Measurements from ENCODE around the gene APP.

The APP gene

GRCh38 chr21:25955646-25956045, 214.9 kb downstream of the APP start:
- H3K27ac ChIP-seq = no peak overlapping the region
- TF ChIP-seq ZFX (IDR thresholded peaks at IDR 0.05; ENCODE audit: borderline replicate concordance) (no peak), CTCF (IDR thresholded peaks at IDR 0.05) (no peak)

GRCh38 chr21:25953659-25954058, 216.9 kb downstream of the APP start:
- TF ChIP-seq ZFX (IDR thresholded peaks at IDR 0.05; ENCODE audit: borderline replicate concordance) (no peak), CTCF (IDR thresholded peaks at IDR 0.05) (no peak)
- no peak overlapping the region for H3K27ac ChIP-seq

GRCh38 chr21:25953196-25953595, 217.4 kb downstream of the APP start:
- no peak for TF ChIP-seq CTCF (IDR thresholded peaks at IDR 0.05)
- TF ChIP-seq ZFX (IDR thresholded peaks at IDR 0.05; ENCODE audit: borderline replicate concordance) = no peak
- no peak overlapping the region for H3K27ac ChIP-seq

GRCh38 chr21:25952306-25952705, 218.3 kb downstream of the APP start:
- H3K27ac ChIP-seq = no peak overlapping the region

GRCh38 chr21:25949701-25950100, 220.9 kb downstream of the APP start:
- no peak overlapping the region for H3K27ac ChIP-seq
- TF ChIP-seq ZFX (IDR thresholded peaks at IDR 0.05; ENCODE audit: borderline replicate concordance) (no peak), CTCF (IDR thresholded peaks at IDR 0.05) (no peak)

More at GRCh38 chr21:25952306-25952705, 218.3 kb downstream of the APP start:
- no peak for TF ChIP-seq ZFX (IDR thresholded peaks at IDR 0.05; ENCODE audit: borderline replicate concordance)
- TF ChIP-seq CTCF (IDR thresholded peaks at IDR 0.05) = no peak

- no peak overlapping the region for H3K27ac ChIP-seq
- TF ChIP-seq CTCF (IDR thresholded peaks at IDR 0.05) (no peak), ZFX (IDR thresholded peaks at IDR 0.05; ENCODE audit: borderline replicate concordance) (no peak)
These were observed 225.8 kb downstream of the APP start for GRCh38 chr21:25944672-25945213.

- no peak for TF ChIP-seq CTCF (IDR thresholded peaks at IDR 0.05)
- TF ChIP-seq ZFX (IDR thresholded peaks at IDR 0.05; ENCODE audit: borderline replicate concordance) = no peak
- H3K27ac ChIP-seq = no peak overlapping the region
These were observed 226.5 kb downstream of the APP start for GRCh38 chr21:25944082-25944481.

Measured in 22Rv1 (cell line).